HepG2 (cell line): Measurements from ENCODE around the gene TXNL4B. TPM values are rescaled to one million over a fixed set of nuclear protein-coding genes. Genes with fewer than 3 reads are reported as not detected.
A peak's percentile ranks its signal among the peaks of the same experiment; 100 is the strongest.

Experiments
- DPF2 ChIP-seq: sonication (generic); formaldehyde crosslinking; IDR thresholded peaks from 2 replicates; pipeline ENCODE4 v1.4.0; 2020; ENCODE audit warnings: mild to moderate bottlenecking, low read depth, missing genetic modification reagents, borderline replicate concordance
- ERF ChIP-seq: IDR thresholded peaks from 2 replicates; pipeline ENCODE4 v1.6.1; 2018; ENCODE audit warnings: missing biosample characterization, missing genetic modification reagents
- HMGXB3 ChIP-seq: sonication (generic); formaldehyde crosslinking; IDR thresholded peaks from 2 replicates; pipeline ENCODE4 v1.4.0; 2020; ENCODE audit warnings: missing genetic modification reagents, borderline replicate concordance
- RNF2 ChIP-seq: fragments of 450-650 bp; conservative IDR thresholded peaks from 2 replicates; pipeline ENCODE4 v1.6.1; 2016; ENCODE audit warnings: low read depth
- SIX4 ChIP-seq: sonication (generic); formaldehyde crosslinking; IDR thresholded peaks from 2 replicates; pipeline ENCODE4 v1.4.0; 2020; ENCODE audit warnings: missing genetic modification reagents
- SOX6 ChIP-seq, 2 experiments: fragments of 450-650 bp in 1 of 2; sonication (generic) in 1 of 2; formaldehyde crosslinking in 1 of 2; IDR thresholded peaks; 2 replicates each; pipeline versions ENCODE4 v1.4.0 to v1.6.1; 2017 to 2020; ENCODE audit warnings: antibody characterized with exemption in 1 of 2, mild to moderate bottlenecking in 1 of 2, missing genetic modification reagents in 1 of 2
- TGIF2 ChIP-seq: IDR thresholded peaks from 2 replicates; pipeline ENCODE4 v1.6.1; 2016; ENCODE audit warnings: control low read depth, missing compliant biosample characterization
- THAP11 ChIP-seq: IDR thresholded peaks from 2 replicates; pipeline ENCODE4 v1.6.1; 2016; ENCODE audit warnings: missing biosample characterization, missing genetic modification reagents
- ZBED4 ChIP-seq: sonication (generic); formaldehyde crosslinking; IDR thresholded peaks from 2 replicates; pipeline ENCODE4 v1.4.0; 2020; ENCODE audit warnings: missing genetic modification reagents, borderline replicate concordance
- ZBTB2 ChIP-seq: sonication (generic); formaldehyde crosslinking; IDR thresholded peaks from 2 replicates; pipeline ENCODE4 v1.8.0; 2022; ENCODE audit warnings: low read depth, missing genetic modification reagents
- ZNF34 ChIP-seq: sonication (generic); formaldehyde crosslinking; IDR thresholded peaks from 2 replicates; pipeline ENCODE4 v1.4.0; 2020; ENCODE audit warnings: mild to moderate bottlenecking, missing genetic modification reagents, borderline replicate concordance
- ZNF552 ChIP-seq: sonication (generic); formaldehyde crosslinking; IDR thresholded peaks from 2 replicates; pipeline ENCODE4 v1.9.0; 2022; ENCODE audit warnings: missing genetic modification reagents, mild to moderate bottlenecking, borderline replicate concordance
- ZNF580 ChIP-seq: IDR thresholded peaks from 2 replicates; pipeline ENCODE4 v1.6.1; 2016; ENCODE audit warnings: low read depth, borderline replicate concordance
- ZNF652 ChIP-seq: IDR thresholded peaks from 2 replicates; pipeline ENCODE4 v1.6.1; 2016; ENCODE audit warnings: low read depth, borderline replicate concordance
- ZNF770 ChIP-seq: sonication (generic); formaldehyde crosslinking; IDR thresholded peaks from 2 replicates; pipeline ENCODE4 v1.5.0; 2020; ENCODE audit warnings: mild to moderate bottlenecking, missing genetic modification reagents
- ZSCAN20 ChIP-seq: sonication (generic); formaldehyde crosslinking; IDR thresholded peaks from 2 replicates; pipeline ENCODE4 v1.4.0; 2020; ENCODE audit warnings: missing genetic modification reagents, mild to moderate bottlenecking, borderline replicate concordance
- polyA plus RNA-seq, 8 experiments: library from polyadenylated mRNA; depleted of rRNA in 3 of 8; stranded (reverse) in 7 of 8; unstranded in 1 of 8; fragments of >200 nt; fragmentation: Illumina TruSeq in 4 of 8; extraction: Trizol in 4 of 8; gene quantifications; 2 replicates each; pipeline versions ENCODE4 v1.2.1 to v1.2.3, GENCODE V29; 2011 to 2016; ENCODE audit warnings: low read depth in 4 of 8, missing spikeins in 1 of 8, mixed read lengths in 1 of 8; ENCODE audit not compliant: insufficient read depth in 1 of 8
- total RNA-seq, 5 experiments: library from RNA; depleted of rRNA; stranded (reverse); fragments of >200 nt; fragmentation: Illumina TruSeq; extraction: Trizol; gene quantifications; 2 replicates each; pipeline ENCODE4 v1.2.3, GENCODE V29; 2016; ENCODE audit warnings: low read depth in 1 of 5

TXNL4B gene
- total and polyA plus RNA-seq, 2 of the 13 experiments (the other 11 are each of a cell fraction or from before 2014, with no cell fraction given), result 17.4 to 18.3 TPM

- TF ChIP-seq HMGXB3 (CRISPR knock-in tag) (no peak), ZBED4 (CRISPR knock-in tag) (no peak), ZNF552 (no peak), THAP11 (CRISPR knock-in tag) (peak; percentile 24; the same call in 1 of the 2 replicates), SIX4 (CRISPR knock-in tag) (no peak), ERF (CRISPR knock-in tag) (no peak), DPF2 (CRISPR knock-in tag) (no peak), RNF2 (no peak), SOX6 (IDR thresholded peaks at IDR 0.05) (no peak), SOX6 (CRISPR knock-in tag; IDR thresholded peaks at IDR 0.05) (peak; percentile 51; the same call in 1 of the 2 replicates), ZNF652 (CRISPR knock-in tag) (no peak), ZBTB2 (CRISPR knock-in tag) (no peak), ZNF770 (CRISPR knock-in tag) (0 out of 2 replicates have a peak, but pooled peaks have one; percentile 11), ZSCAN20 (CRISPR knock-in tag) (peak; percentile 65; the same call in 1 of the 2 replicates), TGIF2 (CRISPR knock-in tag) (0 out of 2 replicates have a peak, but pooled peaks have one; percentile 44), ZNF580 (CRISPR knock-in tag) (no peak), ZNF34 (CRISPR knock-in tag) (no peak)
Observed at GRCh38 chr16:72083778-72084404, 9.5 kb downstream of the TXNL4B start (continued).
